Stimulated activated naive CD4-positive, alpha-beta T cell treated with Interleukin-2 at 50 U/mL for 16 hours (primary cell): ENCODE results near the gene SMLR1.

ENCODE experiments used
- DNase-seq: peaks from one replicate; lab custom pipeline; 2025; lab: John Stamatoyannopoulos, UW

SMLR1 gene

GRCh38 chr6:130824978-130825694, 2.1 kb upstream of the SMLR1 start:
- DNase-seq = no peak

- DNase-seq = no peak
Observed at GRCh38 chr6:130825772-130826441, 1.3 kb upstream of the SMLR1 start.

- DNase-seq = no peak
Observed at GRCh38 chr6:130826442-130827246, 562 bp upstream of the SMLR1 start.

DNA sequence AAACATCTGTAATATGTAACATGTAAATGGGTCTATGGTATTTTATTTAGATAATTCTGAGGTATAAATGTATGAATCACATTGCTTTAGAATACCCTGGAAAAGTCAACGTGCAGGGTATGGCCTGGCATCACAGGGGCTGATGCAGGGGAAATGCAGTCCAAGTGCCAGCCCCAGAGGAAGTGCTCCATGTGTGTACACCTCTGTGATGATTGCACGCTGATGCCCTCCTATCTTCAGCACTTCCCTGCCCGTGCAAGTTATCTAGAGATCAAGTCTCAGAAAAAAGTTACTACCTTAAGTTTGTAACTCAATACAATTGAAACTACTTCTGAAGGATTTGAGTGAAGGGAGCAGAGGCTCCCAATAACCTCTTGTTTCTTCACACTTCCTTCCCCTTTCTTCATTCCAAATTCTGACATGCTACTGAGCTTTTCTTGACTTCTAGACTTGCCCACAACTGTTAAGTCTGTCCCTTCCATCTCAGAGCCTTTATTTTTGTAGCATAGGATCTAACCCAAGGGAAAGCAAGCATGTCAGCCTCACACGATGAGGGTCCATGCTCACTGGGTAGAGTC, 2.2 kb downstream of the SMLR1 start:
- DNase-seq = no peak

DNA sequence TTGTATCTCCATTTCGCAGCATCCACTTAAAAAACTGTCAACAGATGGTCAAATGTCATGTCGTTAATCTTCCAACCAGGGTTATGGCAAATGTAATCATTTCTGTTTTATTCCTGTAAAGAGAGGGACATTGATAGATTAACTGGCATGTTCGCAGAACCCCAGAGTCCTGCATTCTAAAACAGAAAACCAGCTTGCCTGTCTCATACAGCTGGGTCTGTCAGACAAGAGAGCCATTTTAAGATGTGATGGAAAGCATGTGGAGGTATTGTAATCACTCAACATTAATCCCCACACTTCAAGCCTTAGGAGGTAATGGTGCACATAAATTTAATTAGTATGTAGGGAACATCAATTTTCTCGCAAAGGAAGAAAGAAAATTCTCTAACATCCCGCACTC, 4.4 kb downstream of the SMLR1 start:
- DNase-seq = no peak

DNA sequence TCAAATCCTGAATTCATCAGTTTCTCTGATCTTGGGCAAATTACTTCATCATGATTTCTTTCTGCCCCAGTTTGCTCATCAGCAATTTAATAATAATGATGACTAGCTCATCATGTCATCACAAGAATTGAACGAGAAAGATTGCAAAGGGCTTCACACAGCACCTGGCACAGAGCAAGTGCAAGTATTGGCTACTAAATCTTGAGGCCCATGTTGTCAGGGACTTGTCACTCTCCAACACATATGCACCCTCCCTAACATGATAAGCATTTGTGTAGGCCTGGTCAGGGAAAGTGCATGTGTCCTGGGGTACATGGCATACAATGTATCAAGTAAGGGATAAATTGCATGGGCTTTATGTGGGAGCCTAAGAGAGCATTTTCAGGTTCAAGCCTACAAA, 6.4 kb downstream of the SMLR1 start:
- no peak for DNase-seq

GRCh38 chr6:130834482-130835251, 7.5 kb downstream of the SMLR1 start:
- no peak for DNase-seq

DNA sequence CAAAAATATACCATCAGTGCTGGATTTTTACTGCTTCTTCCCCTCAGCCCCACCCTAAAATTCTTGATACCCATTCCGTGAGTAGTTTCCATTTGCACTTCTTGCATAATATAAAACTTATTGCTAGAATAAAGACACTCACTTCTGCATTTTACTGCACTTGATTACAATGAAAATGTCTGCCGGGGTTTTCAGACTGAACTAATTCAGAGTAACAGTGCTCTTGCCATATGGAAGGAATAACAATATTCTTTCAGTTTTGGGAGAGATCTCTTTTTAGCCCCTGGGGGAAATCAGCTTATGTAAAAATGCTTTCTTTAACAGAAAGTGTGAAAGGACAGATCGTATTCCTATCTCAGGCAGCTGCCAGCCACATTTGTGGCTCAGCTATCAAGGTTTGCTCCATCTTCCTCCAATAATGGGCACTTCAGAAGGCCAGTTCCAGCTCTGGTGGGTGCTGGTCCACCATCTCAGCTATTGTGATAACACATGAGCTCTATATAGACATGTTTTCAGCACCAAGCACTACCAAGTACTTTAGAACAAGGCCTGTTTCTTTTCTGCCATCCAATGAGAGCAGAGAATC, 8.9 kb downstream of the SMLR1 start:
- DNase-seq = no peak

DNA sequence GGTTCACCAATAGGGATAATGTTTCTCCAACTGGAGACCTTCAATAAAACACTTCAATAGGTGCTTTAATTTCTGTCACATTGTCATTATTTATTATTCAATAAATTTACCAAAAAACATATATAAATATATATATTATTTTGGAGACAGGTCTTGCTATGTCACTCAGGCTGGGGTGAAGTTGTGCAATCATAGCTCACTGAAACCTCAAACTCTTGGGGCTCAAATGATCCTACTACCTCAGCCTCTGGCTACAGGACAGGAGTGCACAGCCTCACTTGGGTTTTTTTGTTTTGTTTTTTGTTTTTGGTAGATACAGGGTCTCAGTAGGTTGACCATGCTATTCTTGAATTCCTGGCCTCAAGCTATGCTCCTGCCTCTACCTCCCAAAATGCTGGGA, 9.9 kb downstream of the SMLR1 start:
- no peak for DNase-seq

DNA sequence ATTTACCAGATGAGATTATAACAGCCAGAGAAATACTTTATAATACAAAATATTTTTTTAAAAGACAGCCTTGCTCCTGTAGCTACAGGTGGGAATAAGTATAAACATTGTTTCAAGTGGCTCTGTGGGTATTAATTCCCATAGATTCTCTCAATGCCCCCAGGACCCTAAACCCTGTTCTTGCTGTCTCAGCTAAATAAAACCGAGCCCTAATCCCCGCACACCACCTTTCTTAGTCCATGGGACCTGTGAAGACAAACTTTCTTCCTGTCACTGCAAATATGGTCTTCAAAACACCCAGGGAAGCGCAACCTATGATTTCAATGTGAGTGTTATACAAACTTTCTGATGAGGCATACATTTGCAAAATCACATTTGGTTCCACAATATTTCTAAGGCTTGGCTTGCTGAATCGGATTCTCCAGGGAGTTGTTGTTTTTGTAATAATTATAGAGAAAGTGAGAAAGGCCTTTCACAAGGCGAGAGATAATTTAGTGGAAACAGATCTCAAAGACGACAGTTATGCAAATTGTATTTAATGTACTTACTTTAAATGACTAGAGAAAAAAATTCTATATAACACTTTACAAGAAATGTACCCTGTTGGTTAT, 11.1 kb downstream of the SMLR1 start:
- DNase-seq = no peak

DNA sequence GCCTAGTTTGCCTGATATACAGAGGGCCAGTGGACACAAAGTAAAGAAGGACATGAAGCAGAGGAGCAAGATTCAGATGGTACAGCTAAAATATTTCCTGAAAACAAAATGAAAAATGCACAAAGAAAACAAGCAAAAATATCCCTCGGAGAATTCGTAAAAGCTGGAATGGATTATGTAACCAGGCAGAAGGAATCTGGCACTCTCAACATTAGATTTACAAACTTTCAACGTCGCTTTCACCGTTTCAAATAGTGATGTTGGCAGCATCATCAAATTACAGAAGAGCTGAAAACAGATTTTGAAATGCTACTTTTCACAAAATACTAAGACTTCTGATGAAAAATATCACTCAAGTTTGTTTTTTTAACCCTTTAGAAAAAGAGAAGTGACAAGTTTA, 11.7 kb downstream of the SMLR1 start:
- no peak for DNase-seq

DNA sequence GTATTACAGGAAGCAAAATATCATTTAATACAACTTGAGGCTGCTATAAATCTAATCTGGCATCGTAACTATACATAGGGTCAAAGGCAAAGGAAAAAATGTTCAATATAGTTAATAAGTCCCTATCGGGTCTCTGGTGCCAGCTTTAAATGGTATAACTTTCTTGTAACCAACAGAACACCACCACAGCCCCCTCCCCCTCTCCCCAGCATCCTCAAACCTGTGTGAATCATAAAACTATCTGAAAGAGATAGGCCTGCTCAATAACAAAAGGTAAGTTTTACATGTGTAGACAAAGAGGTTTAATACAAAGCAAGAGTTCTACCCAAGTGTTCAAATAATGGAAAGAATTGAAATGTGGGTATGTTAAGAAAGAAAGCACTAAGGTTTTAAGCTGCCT, 12.2 kb downstream of the SMLR1 start:
- no peak for DNase-seq

DNA sequence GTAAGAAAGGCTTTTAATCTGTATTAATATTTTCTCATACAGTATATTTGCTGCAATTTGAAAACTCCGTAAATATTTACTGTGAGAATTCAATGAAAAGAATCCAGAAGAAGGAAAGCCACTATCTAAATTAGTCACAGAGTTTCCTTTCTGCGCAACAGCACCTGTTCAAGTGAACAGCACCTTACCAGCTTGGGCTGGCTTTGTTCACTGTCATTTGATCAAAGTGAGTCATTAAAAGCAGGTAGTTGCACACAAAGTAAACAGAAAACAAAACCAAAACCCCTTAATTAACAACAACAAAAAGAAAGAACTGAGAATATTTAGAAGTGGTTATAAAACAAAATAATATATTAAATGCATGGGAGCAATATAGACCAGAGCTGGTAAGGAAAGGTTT, 12.8 kb downstream of the SMLR1 start:
- DNase-seq = no peak

DNA sequence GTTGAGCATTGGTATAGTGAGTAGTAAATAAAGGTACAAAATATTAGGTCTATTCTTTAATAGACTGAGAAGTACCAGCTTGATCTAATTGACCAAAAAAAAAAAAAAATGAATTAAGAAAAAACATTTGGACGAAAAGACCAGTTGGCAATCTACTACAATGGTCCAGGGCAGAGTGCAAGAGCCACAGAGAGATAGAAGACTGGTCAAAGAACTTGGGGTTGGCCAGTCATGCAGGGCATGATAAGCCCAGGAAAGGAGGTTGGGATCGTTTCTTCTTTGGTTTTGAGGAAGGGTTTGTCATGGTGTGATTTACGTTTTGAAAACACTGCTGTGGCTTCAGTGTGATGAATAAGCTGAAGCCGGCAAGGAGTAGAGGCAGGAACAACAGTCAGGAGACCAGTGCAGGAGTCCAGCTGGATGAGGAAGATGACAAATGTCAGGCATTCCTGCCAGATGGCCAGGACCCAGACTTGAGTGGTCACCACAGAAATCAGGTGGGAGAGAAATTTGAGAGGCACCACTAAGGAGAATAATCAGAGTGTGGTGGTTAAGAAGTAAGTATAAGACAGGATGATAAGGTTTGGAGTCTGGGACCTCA, 14.0 kb downstream of the SMLR1 start:
- no peak for DNase-seq

- DNase-seq = no peak
Observed at GRCh38 chr6:130843575-130844320, 16.5 kb downstream of the SMLR1 start.

DNA sequence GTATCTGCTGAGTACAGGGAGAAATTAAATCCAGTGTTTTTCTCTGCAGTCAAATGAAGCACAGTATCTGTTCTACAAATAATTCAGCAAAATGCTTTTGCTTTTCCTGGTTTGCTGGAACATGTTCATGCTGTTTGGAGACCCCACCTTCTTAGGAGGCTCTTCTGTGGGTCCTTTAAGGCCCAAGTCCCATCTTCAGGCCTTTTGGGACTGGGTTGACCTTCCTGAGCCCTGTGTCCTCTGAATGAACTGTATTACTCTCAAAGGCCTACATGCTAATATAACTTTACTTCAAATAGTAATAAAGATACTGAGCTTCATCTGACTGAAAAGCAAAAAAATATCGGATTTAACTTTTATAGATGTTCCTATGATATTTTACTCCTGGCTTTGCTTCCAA, 19.3 kb downstream of the SMLR1 start:
- no peak for DNase-seq

- DNase-seq = no peak
Observed at GRCh38 chr6:130847001-130847910, 20.1 kb downstream of the SMLR1 start.

DNA sequence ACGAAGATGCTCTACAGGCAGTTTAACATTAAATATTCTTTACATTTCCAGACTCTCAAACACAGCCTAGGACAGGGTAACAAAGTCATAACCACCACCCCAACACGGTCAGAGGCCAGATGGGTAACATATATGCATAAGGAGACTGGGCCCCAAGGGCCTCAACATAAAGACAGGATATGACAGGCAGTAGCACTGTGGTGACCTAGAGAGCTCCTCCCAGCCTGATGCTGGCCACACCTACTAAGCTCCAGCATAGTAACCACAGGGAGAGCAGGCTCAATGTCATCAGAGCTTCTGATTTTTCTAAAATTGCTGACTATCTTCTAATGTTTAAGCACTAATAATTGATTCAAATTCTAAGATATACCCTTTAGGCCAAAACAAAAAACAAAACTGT, 21.7 kb downstream of the SMLR1 start:
- DNase-seq = no peak

DNA sequence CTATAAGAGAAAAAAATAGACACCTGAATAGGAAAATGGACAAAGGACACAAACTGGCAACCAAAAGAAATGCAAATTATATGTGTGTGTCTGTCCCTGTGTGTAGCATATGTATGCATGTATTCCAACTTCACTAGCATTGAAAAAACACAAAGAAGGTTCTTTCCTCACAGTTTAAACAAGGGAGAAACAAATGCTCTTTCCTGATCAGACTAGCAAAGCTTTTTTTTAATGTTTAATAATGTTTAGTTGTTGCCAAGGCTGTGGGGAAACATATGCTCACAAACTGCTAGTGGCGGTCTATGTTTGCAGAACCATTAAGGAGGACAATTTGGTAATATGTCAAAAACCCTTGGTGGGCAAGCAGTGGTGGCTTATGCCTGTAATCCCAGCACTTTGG, 22.4 kb downstream of the SMLR1 start:
- no peak for DNase-seq
